ENCODE data around the gene ACOT7.

- TF ChIP-seq CTCF (IDR thresholded peaks at IDR 0.05; ENCODE audit: poor library complexity) (no peak), EZH2phosphoT487 (IDR thresholded peaks at IDR 0.05; ENCODE audit: low read depth, severe bottlenecking, unreplicated experiment) (no peak), EZH2 (IDR thresholded peaks at IDR 0.05; ENCODE audit: borderline replicate concordance) (no peak)
Measured at GRCh38 chr1:6373961-6374720, 19.4 kb downstream of the ACOT7 start.
